Endothelial cell of umbilical vein (primary cell): ENCODE data around the gene SNED1. TPM values are rescaled to one million over a fixed set of nuclear protein-coding genes. Genes with fewer than 3 reads are reported as not detected.

Source experiments
- BruUV-seq: library from RNA; stranded (reverse); fragments of 400-500 nt; replicated peaks from 2 replicates; lab custom pipeline; 2021; lab: Mats Ljungman, UMichigan
- CTCF ChIA-PET: fragments of 300-600, 350-600 bp; sonication (Branson Sonifier 250); formaldehyde crosslinking; loops from one replicate; lab custom pipeline; 2021; ENCODE audit warnings: antibody characterized with exemption, inconsistent platforms; lab: Charles Lee
- POLR2A ChIA-PET: fragments of 300-600, 350-600 bp; sonication (Branson Sonifier 250); formaldehyde crosslinking; loops from one replicate; lab custom pipeline; 2021; ENCODE audit warnings: antibody characterized with exemption, inconsistent platforms; lab: Charles Lee
- DNase-seq: peaks from one replicate; pipeline ENCODE4 v3.0.0-alpha.2; 2011; ENCODE audit warnings: low read depth, low spot score
- FAIRE-seq: peaks from 2 replicates; lab custom pipeline; 2011; peaks lifted over from hg19 to GRCh38; lab: Jason Lieb, UNC
- H2AFZ ChIP-seq: 2 replicates; pipeline ENCODE4 v1.6.0; 2012; ENCODE audit warnings: low read depth, low read length, control low read depth, inconsistent platforms
- H3K27ac ChIP-seq: 2 replicates; pipeline ENCODE4 v1.5.1; 2011; ENCODE audit warnings: low read depth, mild to moderate bottlenecking, control low read depth, low read length, moderate library complexity; ENCODE audit not compliant: insufficient read depth
- H3K27me3 ChIP-seq, 2 experiments: 2 replicates each; pipeline versions ENCODE4 v1.6.0 to v1.6.1; 2011; ENCODE audit warnings: low read length in 2 of 2, mixed read lengths in 1 of 2; ENCODE audit not compliant: control insufficient read depth in 2 of 2, insufficient read depth in 2 of 2
- H3K36me3 ChIP-seq, 2 experiments: 2 replicates in 1 of 2; 3 replicates in 1 of 2; pipeline ENCODE4 v1.5.1; 2011; ENCODE audit warnings: low read length in 2 of 2, mild to moderate bottlenecking in 1 of 2, moderate library complexity in 1 of 2; ENCODE audit not compliant: control insufficient read depth in 2 of 2, insufficient read depth in 2 of 2; ENCODE audit errors: extremely low read depth in 1 of 2
- H3K4me1 ChIP-seq: 3 replicates; pipeline ENCODE4 v1.5.1; 2011; ENCODE audit warnings: mild to moderate bottlenecking, low read length; ENCODE audit not compliant: control insufficient read depth, insufficient read depth; ENCODE audit errors: extremely low read depth
- H3K4me2 ChIP-seq: 2 replicates; pipeline ENCODE4 v1.6.1; 2011; ENCODE audit warnings: low read length, control low read depth, mixed read lengths; ENCODE audit not compliant: insufficient read depth
- H3K4me3 ChIP-seq, 3 experiments: fragments of 200-600 bp in 1 of 3; sonication (generic), shearing (Covaris generic) in 1 of 3; replicated peaks in 1 of 3; 2 replicates each; pipeline ENCODE4 v1.5.1; 2011 to 2016; ENCODE audit warnings: control low read depth in 3 of 3, low read length in 3 of 3, mild to moderate bottlenecking in 2 of 3, inconsistent platforms in 1 of 3, low read depth in 1 of 3, moderate library complexity in 1 of 3; ENCODE audit not compliant: insufficient read depth in 1 of 3
- H3K79me2 ChIP-seq: 2 replicates; pipeline ENCODE4 v1.6.0; 2012; ENCODE audit warnings: low read length, inconsistent platforms; ENCODE audit not compliant: control insufficient read depth, insufficient read depth
- H3K9ac ChIP-seq: replicated peaks from 2 replicates; pipeline ENCODE3; 2011; ENCODE audit warnings: low read length, control low read depth; ENCODE audit not compliant: insufficient read depth; ENCODE audit errors: extremely low read depth
- H3K9me1 ChIP-seq: replicated peaks from 3 replicates; pipeline ENCODE4 v1.6.0; 2011; ENCODE audit warnings: mild to moderate bottlenecking, low read length; ENCODE audit not compliant: control insufficient read depth, insufficient read depth; ENCODE audit errors: extremely low read depth
- H3K9me3 ChIP-seq: replicated peaks from 2 replicates; pipeline ENCODE4 v1.5.1; 2012; ENCODE audit warnings: low read length, inconsistent platforms; ENCODE audit not compliant: control insufficient read depth, insufficient read depth
- H4K20me1 ChIP-seq: replicated peaks from 2 replicates; pipeline ENCODE3; 2011; ENCODE audit warnings: mild to moderate bottlenecking, low read length; ENCODE audit not compliant: control insufficient read depth, insufficient read depth; ENCODE audit errors: extremely low read depth
- EZH2 ChIP-seq: IDR thresholded peaks from 2 replicates; pipeline ENCODE4 v1.6.1; 2012; ENCODE audit warnings: borderline replicate concordance, low read depth, mild to moderate bottlenecking, moderate library complexity, low read length, inconsistent platforms; ENCODE audit not compliant: severe bottlenecking
- FOS ChIP-seq: IDR thresholded peaks from 2 replicates; pipeline ENCODE4 v1.6.1; 2011; ENCODE audit warnings: mild to moderate bottlenecking, low read length, moderate library complexity, borderline replicate concordance; ENCODE audit not compliant: insufficient read depth
- GATA2 ChIP-seq: IDR thresholded peaks from 2 replicates; pipeline ENCODE4 v1.7.0; 2011; ENCODE audit warnings: low read depth, mild to moderate bottlenecking, moderate library complexity, mixed read lengths, low read length; ENCODE audit not compliant: insufficient read length, insufficient read depth
- JUN ChIP-seq: IDR thresholded peaks from 2 replicates; pipeline ENCODE4 v1.6.1; 2011; ENCODE audit warnings: borderline replicate concordance, low read depth; ENCODE audit not compliant: insufficient read length, insufficient read depth
- MYC ChIP-seq: IDR thresholded peaks from one replicate; pipeline ENCODE4 v1.6.1; 2011; ENCODE audit warnings: mild to moderate bottlenecking, low read depth, low read length
- POLR2A ChIP-seq: IDR thresholded peaks from 2 replicates; pipeline ENCODE4 v1.6.1; 2012; ENCODE audit warnings: low read depth, mild to moderate bottlenecking, control low read depth, low read length
- POLR2AphosphoS5 ChIP-seq: IDR thresholded peaks from 2 replicates; pipeline ENCODE4 v1.6.1; 2012; ENCODE audit warnings: low read depth, mild to moderate bottlenecking, control low read depth, low read length, moderate library complexity; ENCODE audit not compliant: insufficient read depth
- dilution Hi-C: fragments of 300-500 bp; cut with MboI; formaldehyde crosslinking; loops from one replicate; pipeline ENCODE4 v1.15.0; 2019; ENCODE audit warnings: low sequenced_read_pairs; ENCODE audit not compliant: extremely low pct_ligation_motif_present
- intact Hi-C: fragments of 100-400 bp; cut with micrococcal nuclease; formaldehyde crosslinking; loops from one replicate; pipeline ENCODE4 v1.10.0; 2022
- polyA plus RNA-seq, 4 experiments: library from polyadenylated mRNA; depleted of rRNA in 3 of 4; stranded (reverse) in 3 of 4; unstranded in 1 of 4; fragments of >200 nt; gene quantifications; 2 replicates each; pipeline versions ENCODE4 v1.2.1 to v1.2.3, GENCODE V29; 2011 to 2012; ENCODE audit warnings: missing spikeins in 1 of 4
- total RNA-seq: library from RNA; stranded (reverse); gene quantifications from 2 replicates; pipeline ENCODE4 v1.2.3, GENCODE V29; 2021
- TF ChIP-seq, protein P1 (sequence below), 2 donors: IDR thresholded peaks; 1 replicate in 1 of 2; 2 replicates in 1 of 2; pipeline ENCODE4 v1.5.1; 2011; ENCODE audit warnings: low read length in 2 of 2, mild to moderate bottlenecking in 2 of 2, moderate library complexity in 2 of 2, control low read depth in 1 of 2, inconsistent platforms in 1 of 2, low read depth in 1 of 2; ENCODE audit not compliant: insufficient read depth in 1 of 2; ENCODE audit errors: extremely low read depth in 1 of 2
- TF ChIP-seq, protein P2 (sequence below): IDR thresholded peaks from 2 replicates; pipeline ENCODE4 v1.6.1; 2011; ENCODE audit not compliant: insufficient read depth, insufficient read length

Gene SNED1
- total and polyA plus RNA-seq, 2 donors (not counting 3 experiments of a cell fraction or from before 2014, with no cell fraction given) = 14.1 to 17.2 TPM

DNA sequence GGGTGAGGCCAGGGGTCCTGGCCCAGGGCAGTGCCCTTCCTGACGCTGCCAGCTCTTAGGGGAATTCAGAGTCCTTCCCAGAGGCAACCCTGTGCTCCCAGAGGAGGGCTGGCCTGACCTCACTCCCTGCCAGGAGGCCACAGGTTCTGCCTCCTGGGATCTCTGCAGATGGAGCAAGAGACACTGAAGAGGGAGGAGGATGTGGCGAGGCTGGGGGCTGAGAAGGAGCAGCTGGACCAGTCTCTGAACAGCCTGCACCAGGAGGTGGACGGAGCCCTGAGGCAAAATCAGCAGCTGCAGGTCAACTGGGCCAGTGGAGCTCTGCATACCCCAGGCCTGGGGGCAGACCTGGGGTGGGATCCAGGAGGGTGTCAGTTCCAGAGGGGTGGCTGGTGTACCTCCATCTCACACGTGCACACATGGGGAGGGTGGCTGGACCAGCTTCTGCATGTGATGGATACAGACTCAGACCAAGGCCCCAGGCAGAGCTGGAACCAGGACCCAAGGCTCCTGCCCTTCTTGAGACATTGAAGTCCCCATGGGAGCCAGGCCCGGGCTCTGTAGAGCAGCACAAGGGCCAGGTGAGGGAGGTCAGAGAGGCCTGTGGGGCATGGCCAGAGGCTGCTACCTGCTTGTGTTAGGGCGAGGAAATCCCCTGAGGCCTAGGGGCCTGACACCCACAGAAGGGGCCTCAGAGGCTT lies 9.7 kb upstream of the SNED1 start:
- dilution Hi-C loops = no loop called here

More for the DNA sequence above, 9.7 kb upstream of the SNED1 start:
- no peak overlapping the region for H3K9ac ChIP-seq
- TF ChIP-seq MYC (no peak), EZH2 (no peak), POLR2A (no peak), JUN (no peak), GATA2 (no peak), FOS (no peak), POLR2AphosphoS5 (no peak)
- TF ChIP-seq, protein P1, sequence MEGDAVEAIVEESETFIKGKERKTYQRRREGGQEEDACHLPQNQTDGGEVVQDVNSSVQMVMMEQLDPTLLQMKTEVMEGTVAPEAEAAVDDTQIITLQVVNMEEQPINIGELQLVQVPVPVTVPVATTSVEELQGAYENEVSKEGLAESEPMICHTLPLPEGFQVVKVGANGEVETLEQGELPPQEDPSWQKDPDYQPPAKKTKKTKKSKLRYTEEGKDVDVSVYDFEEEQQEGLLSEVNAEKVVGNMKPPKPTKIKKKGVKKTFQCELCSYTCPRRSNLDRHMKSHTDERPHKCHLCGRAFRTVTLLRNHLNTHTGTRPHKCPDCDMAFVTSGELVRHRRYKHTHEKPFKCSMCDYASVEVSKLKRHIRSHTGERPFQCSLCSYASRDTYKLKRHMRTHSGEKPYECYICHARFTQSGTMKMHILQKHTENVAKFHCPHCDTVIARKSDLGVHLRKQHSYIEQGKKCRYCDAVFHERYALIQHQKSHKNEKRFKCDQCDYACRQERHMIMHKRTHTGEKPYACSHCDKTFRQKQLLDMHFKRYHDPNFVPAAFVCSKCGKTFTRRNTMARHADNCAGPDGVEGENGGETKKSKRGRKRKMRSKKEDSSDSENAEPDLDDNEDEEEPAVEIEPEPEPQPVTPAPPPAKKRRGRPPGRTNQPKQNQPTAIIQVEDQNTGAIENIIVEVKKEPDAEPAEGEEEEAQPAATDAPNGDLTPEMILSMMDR (IDR thresholded peaks at IDR 0.05; ENCODE audit: extremely low read depth in 1 of 2, insufficient read depth in 1 of 2, low read depth in 1 of 2, low read length in 2 of 2) = no peak
- TF ChIP-seq, protein P2, sequence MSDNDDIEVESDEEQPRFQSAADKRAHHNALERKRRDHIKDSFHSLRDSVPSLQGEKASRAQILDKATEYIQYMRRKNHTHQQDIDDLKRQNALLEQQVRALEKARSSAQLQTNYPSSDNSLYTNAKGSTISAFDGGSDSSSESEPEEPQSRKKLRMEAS = no peak
- ChIA-PET POLR2A (no interaction called here), CTCF (interaction anchor here (0.6 to 3.9 kb wide), 7 partner anchors 10 to 138 kb away, joined by 3 to 32 read pairs (median 5); partner anchors contain the start of gene SNED1)
- H3K4me1 ChIP-seq = peaks cover 30% of the 10 kb centered on the region
- no peak overlapping the region for H3K4me3 ChIP-seq
- no peaks in the 10 kb centered on the region for H3K36me3 ChIP-seq
- no peaks in the 10 kb centered on the region for H3K79me2 ChIP-seq
- H3K4me2 ChIP-seq = no peak overlapping the region
- no peaks in the 10 kb centered on the region for H4K20me1 ChIP-seq
- BruUV-seq = no TSS peak
- no peak overlapping the region for H3K27ac ChIP-seq
- H3K9me1 ChIP-seq = no peaks in the 10 kb centered on the region
- intact Hi-C loops = loop anchor here (1.0 kb wide), 1 partner anchor 137 kb away; no protein-coding TSS in a partner anchor
- no peak for DNase-seq
- H3K27me3 ChIP-seq = no peaks in the 10 kb centered on the region
- no peaks in the 10 kb centered on the region for H3K9me3 ChIP-seq
- FAIRE-seq = no peak
- H2AFZ ChIP-seq = no peak overlapping the region
